GOT3 (cell line): ENCODE data around the gene BTBD6.

Experiments used
- DNase-seq: peaks from one replicate; lab custom pipeline; 2025; ENCODE audit warnings: mixed read lengths; lab: John Stamatoyannopoulos, UW

Gene BTBD6

DNA sequence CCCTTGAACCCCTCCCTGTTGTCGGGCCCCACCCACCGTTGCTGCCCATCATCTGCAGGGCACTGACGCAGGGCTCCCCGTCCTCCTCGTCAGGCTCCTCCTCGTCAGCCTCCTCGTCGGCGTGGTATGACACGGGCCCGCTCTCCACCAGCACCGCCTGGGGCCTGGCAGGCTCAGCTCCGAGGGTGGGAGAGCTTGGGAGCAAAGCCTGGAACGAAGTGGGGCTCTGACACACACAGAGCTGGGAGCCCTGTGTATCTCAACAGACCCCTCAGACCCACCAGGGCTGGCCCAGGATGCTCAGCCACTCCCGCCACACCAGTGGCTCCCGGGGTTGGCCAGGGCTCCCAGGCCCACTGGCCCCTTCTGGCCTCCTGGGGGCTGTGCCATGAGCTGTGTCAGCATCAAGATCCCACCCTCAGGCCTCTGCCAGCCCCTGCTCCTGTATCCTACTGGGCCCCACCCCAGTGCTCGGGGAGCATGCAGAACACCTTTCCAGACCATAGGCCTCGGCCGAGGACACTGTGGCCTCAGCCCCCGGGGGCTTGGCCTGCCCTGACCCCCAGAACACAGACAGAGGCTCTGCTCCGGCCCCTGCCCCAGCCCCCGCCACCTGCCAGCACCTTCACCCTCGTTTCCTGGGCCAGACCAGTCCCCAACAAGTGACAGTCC is 37.1 kb upstream of the BTBD6 start:
- DNase-seq: no peak

DNA sequence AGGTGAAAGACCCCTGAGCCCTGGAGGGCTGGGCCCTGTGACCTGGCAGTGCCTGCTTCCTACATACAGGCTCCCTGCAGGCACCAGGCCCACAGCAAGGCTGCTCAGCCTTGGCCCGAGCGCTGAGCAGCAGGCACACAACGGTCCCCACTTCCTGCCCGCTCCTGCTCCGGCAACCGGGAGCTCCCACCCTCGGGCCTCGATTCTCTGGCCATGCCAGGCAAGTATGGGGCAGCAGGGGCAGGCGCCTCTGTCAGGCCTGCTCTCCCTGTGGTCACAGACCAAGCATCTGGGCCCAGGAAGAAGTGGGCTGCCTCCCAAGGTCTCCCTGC is 36.6 kb upstream of the BTBD6 start:
- DNase-seq: no peak

GRCh38 chr14:105212541-105213300 is 35.6 kb upstream of the BTBD6 start:
- no peak for DNase-seq

- DNase-seq: no peak
Observed at GRCh38 chr14:105213361-105213760, 35.0 kb upstream of the BTBD6 start.

DNA sequence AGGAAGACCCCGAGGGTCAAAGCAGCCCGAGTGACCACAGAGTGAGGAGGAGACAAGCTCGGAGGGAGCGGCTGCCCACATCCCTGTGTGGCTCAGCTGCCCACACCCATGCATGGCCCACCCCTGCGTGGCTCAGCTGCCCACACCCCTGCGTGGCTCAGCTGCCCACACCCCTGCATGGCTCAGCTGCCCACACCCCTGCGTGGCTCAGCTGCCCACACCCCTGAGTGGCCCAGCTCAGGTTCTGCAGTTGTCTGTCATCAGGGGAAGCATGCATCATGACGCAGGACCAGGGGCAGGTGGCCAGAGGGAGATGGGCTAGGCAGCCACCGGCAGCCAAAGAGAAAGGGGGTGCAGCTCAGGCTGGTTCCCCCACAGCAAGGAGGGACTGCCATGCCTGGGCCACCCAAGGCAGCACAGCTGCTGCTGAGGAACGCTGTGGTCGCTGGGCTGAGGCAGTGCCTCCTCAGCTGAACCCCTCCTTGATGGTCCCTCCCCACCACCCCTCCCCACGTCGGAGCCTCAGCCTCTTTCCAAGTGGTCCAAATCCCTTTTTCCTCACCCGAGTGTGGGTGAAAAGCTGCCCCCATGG is 33.9 kb upstream of the BTBD6 start:
- DNase-seq: no peak

GRCh38 chr14:105215602-105216001 is 32.7 kb upstream of the BTBD6 start:
- no peak for DNase-seq

DNA sequence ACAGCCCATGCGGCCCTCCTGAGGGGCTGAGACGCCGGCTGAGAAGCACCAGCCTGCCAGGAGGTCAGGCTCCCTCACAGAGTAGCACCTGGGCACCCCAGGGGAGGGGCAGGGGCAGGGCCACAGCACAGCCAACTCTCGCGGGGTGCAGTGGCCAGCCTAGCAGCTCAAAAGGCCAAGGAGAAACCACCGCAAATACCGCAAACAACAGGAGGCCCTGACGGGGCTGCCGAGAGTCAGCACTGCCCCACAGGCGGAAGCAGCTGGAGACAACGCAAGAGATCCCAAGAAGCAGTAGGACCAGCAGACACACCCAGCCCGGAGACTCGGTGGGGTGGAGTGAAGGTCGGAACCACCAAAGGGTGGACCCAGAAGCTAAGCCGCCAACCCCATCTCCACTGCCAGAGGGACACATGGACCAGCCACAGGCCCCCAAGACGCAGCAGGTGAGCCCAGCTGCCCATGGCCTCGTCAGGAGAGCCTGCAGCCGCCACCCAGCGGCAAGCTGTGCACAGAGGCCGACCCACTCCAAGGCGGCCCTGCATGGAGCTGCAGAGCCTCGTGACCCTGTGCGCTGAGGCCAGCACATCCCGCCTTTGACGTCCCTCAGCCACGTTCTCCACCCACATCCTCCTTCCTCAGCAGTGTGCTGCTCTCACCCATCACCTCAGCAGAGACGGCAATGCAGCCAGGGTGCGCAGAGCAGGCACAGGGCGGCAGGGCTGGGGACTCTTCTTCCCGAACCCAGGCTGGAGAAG is 31.7 kb upstream of the BTBD6 start:
- DNase-seq: no peak

DNA sequence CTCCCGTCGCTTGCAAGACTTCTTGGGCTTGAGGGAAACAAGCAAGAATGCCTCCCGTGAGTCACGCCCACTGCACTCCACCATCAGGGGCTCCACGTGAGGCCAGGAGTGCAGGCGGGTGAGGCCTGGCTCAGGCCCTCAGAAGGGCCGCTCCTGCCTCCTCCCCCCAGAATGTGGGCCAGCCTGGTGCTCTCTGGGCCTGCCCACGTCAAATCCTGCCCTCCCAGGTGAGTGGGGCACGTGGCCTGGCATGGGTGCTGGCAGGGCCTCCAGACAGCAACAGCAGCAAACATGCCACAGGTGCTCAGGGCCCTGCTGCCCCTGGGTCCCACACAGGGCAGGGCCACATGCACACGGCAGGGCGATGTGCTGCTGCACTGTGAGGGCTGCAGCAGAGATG is 30.6 kb upstream of the BTBD6 start:
- DNase-seq: no peak

- DNase-seq: no peak
Observed at GRCh38 chr14:105218611-105219010, 29.7 kb upstream of the BTBD6 start.

- no peak for DNase-seq
Observed at GRCh38 chr14:105219043-105219612, 29.2 kb upstream of the BTBD6 start.

DNA sequence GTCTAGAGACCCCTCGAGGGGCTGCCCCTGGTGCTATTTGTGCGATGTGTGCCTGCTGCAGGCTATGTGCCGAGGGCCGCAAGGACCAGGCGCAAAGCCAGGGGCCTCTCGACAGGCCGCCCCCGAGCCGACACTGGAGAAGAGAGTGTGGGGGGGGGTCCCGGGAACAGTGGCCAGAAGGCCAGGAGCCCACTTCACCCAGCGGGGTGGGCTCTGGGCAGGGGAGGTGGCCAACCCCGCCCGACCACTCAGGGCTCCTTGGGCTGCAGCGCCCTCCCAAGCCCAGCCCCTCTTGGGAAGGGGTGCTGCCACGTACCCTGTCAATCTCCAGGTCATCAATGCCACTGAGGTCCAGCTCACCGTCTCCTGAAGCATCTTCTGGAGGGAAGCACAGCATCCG is 28.6 kb upstream of the BTBD6 start:
- no peak for DNase-seq

- DNase-seq: no peak
Observed at GRCh38 chr14:105220699-105221597, 27.4 kb upstream of the BTBD6 start.

DNA sequence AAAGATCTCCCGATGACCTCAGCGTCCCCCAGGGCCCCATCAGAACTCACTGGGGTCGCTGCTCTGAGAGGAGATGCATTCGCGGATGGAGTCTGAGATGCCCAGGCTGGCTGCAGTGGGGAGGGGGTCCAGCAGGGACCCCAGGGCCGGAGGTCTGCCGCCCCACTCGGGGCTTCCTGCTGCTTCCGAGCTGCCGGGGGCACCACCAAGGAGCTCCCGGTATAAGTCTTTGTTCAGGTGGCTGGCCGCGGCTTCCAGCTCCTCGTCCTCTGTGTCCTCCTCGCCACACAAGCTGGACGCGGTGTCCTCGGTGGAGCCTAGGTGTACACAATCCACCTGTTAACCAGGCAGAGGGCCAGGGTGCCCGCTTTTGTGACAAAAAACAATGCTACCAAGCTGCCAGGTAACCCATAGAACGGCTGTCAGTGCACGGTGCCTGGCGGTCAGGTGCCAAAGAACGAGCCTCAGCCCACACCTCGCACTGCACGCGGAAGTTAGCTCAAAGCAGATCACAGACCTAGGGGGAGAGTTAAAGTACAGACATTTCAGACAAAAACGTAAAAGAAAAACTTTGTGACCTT is 26.6 kb upstream of the BTBD6 start:
- DNase-seq: no peak

DNA sequence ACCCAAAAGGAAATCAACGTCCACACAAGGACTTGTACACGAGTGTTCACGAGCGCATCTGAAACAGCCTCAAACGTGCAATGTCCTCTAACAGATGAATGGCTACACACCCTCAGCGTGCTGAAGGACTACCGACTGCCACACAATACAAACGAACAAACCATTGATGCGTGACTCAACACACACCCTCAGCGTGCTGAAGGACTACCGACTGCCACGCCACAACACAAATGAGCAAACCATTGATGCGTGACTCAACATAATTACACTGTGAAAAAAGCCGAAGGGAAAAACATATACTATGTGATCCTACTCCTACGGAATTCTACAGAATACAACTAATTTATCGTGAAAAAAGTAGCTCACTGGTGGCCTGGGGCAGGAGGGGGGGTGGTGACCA is 25.1 kb upstream of the BTBD6 start:
- no peak for DNase-seq

GRCh38 chr14:105223770-105224544 is 24.4 kb upstream of the BTBD6 start:
- DNase-seq: no peak

DNA sequence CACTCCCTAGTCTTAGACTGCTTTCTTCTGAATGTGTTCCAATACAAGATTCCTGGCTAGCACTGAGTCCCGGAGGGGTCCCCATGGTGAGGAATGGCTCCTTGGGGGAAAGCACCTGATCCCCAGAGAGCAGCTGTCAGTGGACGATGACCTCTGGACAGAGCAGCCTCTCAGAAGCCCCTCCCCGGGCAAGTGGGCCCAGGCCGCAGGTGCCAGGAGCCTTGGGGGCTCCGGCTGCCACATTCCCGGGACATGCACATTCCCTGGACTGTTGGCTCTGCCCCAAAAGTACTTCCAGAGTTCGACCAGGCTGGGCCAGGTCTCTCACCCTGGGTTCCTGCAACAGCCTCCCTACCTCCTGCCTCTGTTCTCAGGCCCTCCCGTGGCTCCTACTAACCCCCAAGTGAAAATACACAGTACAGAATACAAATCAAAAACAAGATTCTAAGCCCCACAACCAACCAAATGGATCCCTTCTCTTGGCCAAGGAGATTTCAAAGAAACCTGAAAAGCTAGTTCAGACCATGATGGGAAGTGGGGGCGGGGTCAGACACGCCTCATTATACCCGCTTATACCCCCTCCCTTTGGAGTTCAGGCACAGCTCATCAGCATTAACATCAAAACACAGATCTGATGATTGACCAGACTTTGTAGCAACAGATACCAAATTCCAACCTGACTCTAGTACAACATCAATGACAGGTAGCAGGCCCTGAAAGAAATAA is 23.3 kb upstream of the BTBD6 start:
- DNase-seq: no peak

DNA sequence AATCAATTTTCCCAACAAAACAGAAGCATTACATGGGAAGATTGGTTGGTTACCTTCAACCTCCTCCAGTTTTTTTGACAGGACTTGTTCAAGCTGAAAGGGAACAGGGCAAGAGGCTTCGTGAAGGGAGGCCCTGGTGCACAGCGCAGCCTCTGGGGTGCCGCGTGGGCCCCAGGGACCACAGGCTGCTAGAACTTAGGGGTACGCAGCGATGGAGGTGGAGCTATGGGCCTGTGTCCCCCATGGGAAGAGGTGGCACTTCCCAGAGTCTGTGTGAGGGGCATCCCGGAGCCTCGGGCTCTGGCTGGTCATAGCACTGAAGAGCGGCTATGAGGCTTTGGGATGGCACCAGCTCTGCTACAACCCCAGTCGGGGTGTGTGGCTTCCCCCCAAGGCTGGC is 22.1 kb upstream of the BTBD6 start:
- DNase-seq: no peak

GRCh38 chr14:105227346-105227745 is 21.0 kb upstream of the BTBD6 start:
- no peak for DNase-seq

GRCh38 chr14:105228562-105228961 is 19.8 kb upstream of the BTBD6 start:
- DNase-seq: no peak
